Measurements from ENCODE around the gene ATP13A3. TPM values are rescaled to one million over a fixed set of nuclear protein-coding genes. Genes with fewer than 3 reads are reported as not detected.

ATP13A3 gene
- total RNA-seq, 1 experiment from 2014 or later: 78.3 TPM

DNA sequence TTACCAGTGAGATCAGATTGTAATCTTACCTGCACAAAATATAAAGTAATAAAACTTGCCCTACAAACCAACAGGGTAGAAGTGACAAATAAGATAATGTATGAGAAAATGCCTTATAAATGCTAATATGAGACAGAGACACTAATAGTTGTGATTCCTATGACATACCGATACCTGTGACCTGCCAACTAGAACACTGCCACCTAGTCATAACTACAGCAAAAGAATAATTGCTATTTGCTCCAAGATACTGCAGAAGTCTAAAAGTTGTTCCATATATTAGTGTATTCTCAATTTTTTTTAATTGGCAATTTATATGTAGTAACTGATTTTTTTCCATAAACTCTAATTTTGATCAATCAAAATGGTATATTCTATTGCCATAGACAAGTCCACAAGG is 62.4 kb downstream of the ATP13A3 start (continued):
- TF ChIP-seq, protein P1, sequence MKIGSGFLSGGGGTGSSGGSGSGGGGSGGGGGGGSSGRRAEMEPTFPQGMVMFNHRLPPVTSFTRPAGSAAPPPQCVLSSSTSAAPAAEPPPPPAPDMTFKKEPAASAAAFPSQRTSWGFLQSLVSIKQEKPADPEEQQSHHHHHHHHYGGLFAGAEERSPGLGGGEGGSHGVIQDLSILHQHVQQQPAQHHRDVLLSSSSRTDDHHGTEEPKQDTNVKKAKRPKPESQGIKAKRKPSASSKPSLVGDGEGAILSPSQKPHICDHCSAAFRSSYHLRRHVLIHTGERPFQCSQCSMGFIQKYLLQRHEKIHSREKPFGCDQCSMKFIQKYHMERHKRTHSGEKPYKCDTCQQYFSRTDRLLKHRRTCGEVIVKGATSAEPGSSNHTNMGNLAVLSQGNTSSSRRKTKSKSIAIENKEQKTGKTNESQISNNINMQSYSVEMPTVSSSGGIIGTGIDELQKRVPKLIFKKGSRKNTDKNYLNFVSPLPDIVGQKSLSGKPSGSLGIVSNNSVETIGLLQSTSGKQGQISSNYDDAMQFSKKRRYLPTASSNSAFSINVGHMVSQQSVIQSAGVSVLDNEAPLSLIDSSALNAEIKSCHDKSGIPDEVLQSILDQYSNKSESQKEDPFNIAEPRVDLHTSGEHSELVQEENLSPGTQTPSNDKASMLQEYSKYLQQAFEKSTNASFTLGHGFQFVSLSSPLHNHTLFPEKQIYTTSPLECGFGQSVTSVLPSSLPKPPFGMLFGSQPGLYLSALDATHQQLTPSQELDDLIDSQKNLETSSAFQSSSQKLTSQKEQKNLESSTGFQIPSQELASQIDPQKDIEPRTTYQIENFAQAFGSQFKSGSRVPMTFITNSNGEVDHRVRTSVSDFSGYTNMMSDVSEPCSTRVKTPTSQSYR (CRISPR knock-in tag; IDR thresholded peaks at IDR 0.05): no peak
- TF ChIP-seq NR1H2 (CRISPR knock-in tag; IDR thresholded peaks at IDR 0.05) (no peak), HMGA2 (CRISPR knock-in tag; IDR thresholded peaks at IDR 0.05) (no peak), ETV6 (CRISPR knock-in tag; IDR thresholded peaks at IDR 0.05) (no peak), ZNF317 (CRISPR knock-in tag; IDR thresholded peaks at IDR 0.05; ENCODE audit: borderline replicate concordance, low read depth) (no peak), TP53 (CRISPR knock-in tag; IDR thresholded peaks at IDR 0.05) (no peak)

DNA sequence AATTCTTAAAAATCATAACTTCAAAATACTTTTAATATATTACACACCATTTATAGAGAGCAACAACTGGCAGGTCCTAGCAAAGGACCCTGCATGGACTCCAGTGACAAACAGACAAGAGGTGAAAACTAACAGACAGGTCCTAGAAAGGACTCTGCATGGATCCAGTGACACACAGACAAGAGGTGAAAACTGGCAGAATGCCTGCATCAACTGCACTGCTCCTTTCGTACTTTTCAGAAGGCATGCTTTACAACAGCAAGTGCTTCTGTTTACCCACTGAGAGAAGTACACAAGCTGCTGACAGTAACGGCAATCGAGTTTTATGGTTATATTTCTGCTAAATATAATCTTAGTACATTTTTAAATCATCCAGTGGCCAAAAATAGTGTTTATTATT is 63.5 kb downstream of the ATP13A3 start:
- DNase-seq (ENCODE audit: low spot score) (no peak), ATAC-seq (no peak)
- Mint-ChIP-seq H3K9me3 (no peaks in the 10 kb centered on the region), H3K27ac (no peak overlapping the region), H3K36me3 (peaks cover 33% of the 10 kb centered on the region), H3K4me3 (no peak overlapping the region), H3K27me3 (ENCODE audit: low read depth) (no peaks in the 10 kb centered on the region), H3K4me1 (no peaks in the 10 kb centered on the region)
- no peak for TF ChIP-seq NFE2L1 (CRISPR knock-in tag; IDR thresholded peaks at IDR 0.05)
- ChIA-PET POLR2A (no interaction called here), CTCF (no interaction called here)

DNA sequence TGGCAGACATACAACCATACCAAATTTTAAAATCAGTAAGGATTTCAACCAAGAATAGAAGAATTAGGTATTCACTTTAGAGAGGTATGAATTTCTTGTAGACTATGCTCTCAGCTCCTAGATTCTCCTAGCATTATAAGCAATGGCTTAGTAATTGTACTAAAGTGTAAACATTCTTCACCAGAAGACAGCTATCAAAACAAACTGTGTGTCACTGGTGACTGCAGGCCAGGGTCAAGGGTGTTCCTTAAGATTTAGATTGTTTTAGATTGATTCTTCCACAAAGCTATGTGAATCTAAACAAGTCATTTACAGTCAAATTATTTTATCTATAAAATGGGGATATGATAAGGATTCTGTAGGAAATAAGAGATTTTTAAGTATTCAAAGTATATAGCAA is 64.6 kb downstream of the ATP13A3 start:
- Mint-ChIP-seq H3K27me3 (ENCODE audit: low read depth) (no peaks in the 10 kb centered on the region), H3K9me3 (no peaks in the 10 kb centered on the region), H3K4me1 (no peaks in the 10 kb centered on the region), H3K4me3 (no peak overlapping the region), H3K27ac (no peak overlapping the region), H3K36me3 (peaks cover 32% of the 10 kb centered on the region)
- DNase-seq (ENCODE audit: low spot score): no peak
- ATAC-seq: no peak
- TF ChIP-seq, protein P2, sequence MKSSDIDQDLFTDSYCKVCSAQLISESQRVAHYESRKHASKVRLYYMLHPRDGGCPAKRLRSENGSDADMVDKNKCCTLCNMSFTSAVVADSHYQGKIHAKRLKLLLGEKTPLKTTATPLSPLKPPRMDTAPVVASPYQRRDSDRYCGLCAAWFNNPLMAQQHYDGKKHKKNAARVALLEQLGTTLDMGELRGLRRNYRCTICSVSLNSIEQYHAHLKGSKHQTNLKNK (CRISPR knock-in tag; IDR thresholded peaks at IDR 0.05): no peak
- TF ChIP-seq PRRX2 (CRISPR knock-in tag; IDR thresholded peaks at IDR 0.05) (no peak), MYBL2 (CRISPR knock-in tag; IDR thresholded peaks at IDR 0.05) (no peak), IRF2 (CRISPR knock-in tag; IDR thresholded peaks at IDR 0.05; ENCODE audit: borderline replicate concordance, low read depth) (no peak), TEAD1 (CRISPR knock-in tag; IDR thresholded peaks at IDR 0.05) (no peak), OVOL2 (CRISPR knock-in tag; IDR thresholded peaks at IDR 0.05; ENCODE audit: borderline replicate concordance) (no peak), ELF4 (CRISPR knock-in tag; IDR thresholded peaks at IDR 0.05; ENCODE audit: low read depth) (no peak), GABPB1 (CRISPR knock-in tag; IDR thresholded peaks at IDR 0.05) (no peak), NFATC4 (CRISPR knock-in tag; IDR thresholded peaks at IDR 0.05) (no peak), JUN (CRISPR knock-in tag; IDR thresholded peaks at IDR 0.05) (no peak)
- TF ChIP-seq, protein P3, sequence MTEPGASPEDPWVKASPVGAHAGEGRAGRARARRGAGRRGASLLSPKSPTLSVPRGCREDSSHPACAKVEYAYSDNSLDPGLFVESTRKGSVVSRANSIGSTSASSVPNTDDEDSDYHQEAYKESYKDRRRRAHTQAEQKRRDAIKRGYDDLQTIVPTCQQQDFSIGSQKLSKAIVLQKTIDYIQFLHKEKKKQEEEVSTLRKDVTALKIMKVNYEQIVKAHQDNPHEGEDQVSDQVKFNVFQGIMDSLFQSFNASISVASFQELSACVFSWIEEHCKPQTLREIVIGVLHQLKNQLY (CRISPR knock-in tag; IDR thresholded peaks at IDR 0.05): no peak
- TF ChIP-seq, protein P4, sequence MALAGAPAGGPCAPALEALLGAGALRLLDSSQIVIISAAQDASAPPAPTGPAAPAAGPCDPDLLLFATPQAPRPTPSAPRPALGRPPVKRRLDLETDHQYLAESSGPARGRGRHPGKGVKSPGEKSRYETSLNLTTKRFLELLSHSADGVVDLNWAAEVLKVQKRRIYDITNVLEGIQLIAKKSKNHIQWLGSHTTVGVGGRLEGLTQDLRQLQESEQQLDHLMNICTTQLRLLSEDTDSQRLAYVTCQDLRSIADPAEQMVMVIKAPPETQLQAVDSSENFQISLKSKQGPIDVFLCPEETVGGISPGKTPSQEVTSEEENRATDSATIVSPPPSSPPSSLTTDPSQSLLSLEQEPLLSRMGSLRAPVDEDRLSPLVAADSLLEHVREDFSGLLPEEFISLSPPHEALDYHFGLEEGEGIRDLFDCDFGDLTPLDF (CRISPR knock-in tag; IDR thresholded peaks at IDR 0.05): no peak
- TF ChIP-seq, protein P5, sequence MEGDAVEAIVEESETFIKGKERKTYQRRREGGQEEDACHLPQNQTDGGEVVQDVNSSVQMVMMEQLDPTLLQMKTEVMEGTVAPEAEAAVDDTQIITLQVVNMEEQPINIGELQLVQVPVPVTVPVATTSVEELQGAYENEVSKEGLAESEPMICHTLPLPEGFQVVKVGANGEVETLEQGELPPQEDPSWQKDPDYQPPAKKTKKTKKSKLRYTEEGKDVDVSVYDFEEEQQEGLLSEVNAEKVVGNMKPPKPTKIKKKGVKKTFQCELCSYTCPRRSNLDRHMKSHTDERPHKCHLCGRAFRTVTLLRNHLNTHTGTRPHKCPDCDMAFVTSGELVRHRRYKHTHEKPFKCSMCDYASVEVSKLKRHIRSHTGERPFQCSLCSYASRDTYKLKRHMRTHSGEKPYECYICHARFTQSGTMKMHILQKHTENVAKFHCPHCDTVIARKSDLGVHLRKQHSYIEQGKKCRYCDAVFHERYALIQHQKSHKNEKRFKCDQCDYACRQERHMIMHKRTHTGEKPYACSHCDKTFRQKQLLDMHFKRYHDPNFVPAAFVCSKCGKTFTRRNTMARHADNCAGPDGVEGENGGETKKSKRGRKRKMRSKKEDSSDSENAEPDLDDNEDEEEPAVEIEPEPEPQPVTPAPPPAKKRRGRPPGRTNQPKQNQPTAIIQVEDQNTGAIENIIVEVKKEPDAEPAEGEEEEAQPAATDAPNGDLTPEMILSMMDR (IDR thresholded peaks at IDR 0.05): no peak
- TF ChIP-seq, protein P6, sequence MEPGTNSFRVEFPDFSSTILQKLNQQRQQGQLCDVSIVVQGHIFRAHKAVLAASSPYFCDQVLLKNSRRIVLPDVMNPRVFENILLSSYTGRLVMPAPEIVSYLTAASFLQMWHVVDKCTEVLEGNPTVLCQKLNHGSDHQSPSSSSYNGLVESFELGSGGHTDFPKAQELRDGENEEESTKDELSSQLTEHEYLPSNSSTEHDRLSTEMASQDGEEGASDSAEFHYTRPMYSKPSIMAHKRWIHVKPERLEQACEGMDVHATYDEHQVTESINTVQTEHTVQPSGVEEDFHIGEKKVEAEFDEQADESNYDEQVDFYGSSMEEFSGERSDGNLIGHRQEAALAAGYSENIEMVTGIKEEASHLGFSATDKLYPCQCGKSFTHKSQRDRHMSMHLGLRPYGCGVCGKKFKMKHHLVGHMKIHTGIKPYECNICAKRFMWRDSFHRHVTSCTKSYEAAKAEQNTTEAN (CRISPR knock-in tag; IDR thresholded peaks at IDR 0.05): no peak
- TF ChIP-seq, protein P7, sequence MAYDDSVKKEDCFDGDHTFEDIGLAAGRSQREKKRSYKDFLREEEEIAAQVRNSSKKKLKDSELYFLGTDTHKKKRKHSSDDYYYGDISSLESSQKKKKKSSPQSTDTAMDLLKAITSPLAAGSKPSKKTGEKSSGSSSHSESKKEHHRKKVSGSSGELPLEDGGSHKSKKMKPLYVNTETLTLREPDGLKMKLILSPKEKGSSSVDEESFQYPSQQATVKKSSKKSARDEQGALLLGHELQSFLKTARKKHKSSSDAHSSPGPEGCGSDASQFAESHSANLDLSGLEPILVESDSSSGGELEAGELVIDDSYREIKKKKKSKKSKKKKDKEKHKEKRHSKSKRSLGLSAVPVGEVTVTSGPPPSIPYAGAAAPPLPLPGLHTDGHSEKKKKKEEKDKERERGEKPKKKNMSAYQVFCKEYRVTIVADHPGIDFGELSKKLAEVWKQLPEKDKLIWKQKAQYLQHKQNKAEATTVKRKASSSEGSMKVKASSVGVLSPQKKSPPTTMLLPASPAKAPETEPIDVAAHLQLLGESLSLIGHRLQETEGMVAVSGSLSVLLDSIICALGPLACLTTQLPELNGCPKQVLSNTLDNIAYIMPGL (CRISPR knock-in tag; IDR thresholded peaks at IDR 0.05): no peak
- ChIA-PET POLR2A (no interaction called here), CTCF (no interaction called here)

Data from WTC11 (cell line).